Body of pancreas (tissue), 4 donors: ENCODE data around the gene PRTN3. TPM values are rescaled to one million over a fixed set of nuclear protein-coding genes. Genes with fewer than 3 reads are reported as not detected.

ENCODE experiments used
- ATAC-seq: fragments of 150-250 bp; one replicate; pipeline ENCODE4 v1.9.1; 2016
- DNase-seq, 4 donors: peaks; one replicate each; pipeline ENCODE4 v3.0.0-alpha.2; 2019
- H3K27ac ChIP-seq, 4 donors: fragments of 200-600 bp; sonication (generic); 1 replicate in 3 of 4; 2 replicates in 1 of 4; pipeline versions ENCODE4 v1.5.1 to v1.6.1; 2016 to 2019; ENCODE audit warnings: mild to moderate bottlenecking in 1 of 4, mixed read lengths in 1 of 4, moderate library complexity in 1 of 4
- H3K27me3 ChIP-seq, 2 donors: fragments of 200-600 bp; sonication (generic); one replicate each; pipeline ENCODE4 v1.6.0; 2016; ENCODE audit warnings: mild to moderate bottlenecking in 1 of 2
- H3K36me3 ChIP-seq, 2 donors: fragments of 200-600 bp; sonication (generic); replicated peaks in 1 of 2; 2 replicates each; pipeline ENCODE4 v1.5.1; 2016; ENCODE audit warnings: low read depth in 2 of 2; ENCODE audit not compliant: insufficient read depth in 1 of 2
- H3K4me1 ChIP-seq: fragments of 200-600 bp; sonication (generic); one replicate; pipeline ENCODE4 v1.6.0; 2016
- H3K4me3 ChIP-seq, 2 donors: fragments of 200-600 bp; sonication (generic); 1 replicate in 1 of 2; 2 replicates in 1 of 2; pipeline ENCODE4 v1.5.1; 2016 to 2019
- H3K9me3 ChIP-seq, 3 donors: fragments of 200-600 bp; sonication (generic); 1 replicate in 2 of 3; 2 replicates in 1 of 3; pipeline ENCODE4 v1.5.1; 2016
- CTCF ChIP-seq, 7 experiments: fragments of 450-650 bp in 4 of 7; fragments of 200-600 bp in 3 of 7; sonication (generic) in 3 of 7; IDR thresholded peaks; one replicate each; pipeline ENCODE4 v1.5.1; 2016 to 2019; ENCODE audit warnings: antibody characterized with exemption in 7 of 7
- POLR2A ChIP-seq, 3 donors: fragments of 450-650 bp; IDR thresholded peaks; one replicate each; pipeline ENCODE4 v1.6.1; 2016; ENCODE audit warnings: antibody characterized with exemption in 3 of 3, mild to moderate bottlenecking in 2 of 3
- WGBS, 2 donors: methylation state at CpG; one replicate each; pipeline ENCODE4 v1.1.5; 2017; 5-methylcytosine and 5-hydroxymethylcytosine counted together
- intact Hi-C: fragments of 100-400 bp; cut with DNase I; formaldehyde crosslinking; loops from one replicate; pipeline ENCODE4 v1.15.1; 2023
- total RNA-seq, 2 donors: library from RNA; depleted of rRNA; stranded (reverse); fragments of >200 nt; gene quantifications; one replicate each; pipeline ENCODE4 v1.1.0, GENCODE V29; 2016

Gene PRTN3
- total RNA-seq, 2 donors from 2014 or later = 0.99 TPM; not detected in 1

GRCh38 chr19:870963-871401 lies 30.2 kb downstream of the PRTN3 start:
- Histone ChIP-seq H3K4me1 (peaks cover 3% of the 10 kb centered on the region), H3K36me3 (peaks cover 2 to 8% of the 10 kb centered on the region in 2 donors), H3K27ac (no peak overlapping the region), H3K4me3 (no peak overlapping the region), H3K9me3 (no peaks in the 10 kb centered on the region), H3K27me3 (no peaks in the 10 kb centered on the region)
- intact Hi-C loops = no loop called here
- no peak for ATAC-seq
- TF ChIP-seq CTCF (IDR thresholded peaks at IDR 0.05) = no peak
- peak in 1 of 4 donors; percentile 53 for DNase-seq
- 73 to 84% methylated on average over 8 to 27 of the region's 28 CpGs for WGBS, 2 donors

- H3K4me1 ChIP-seq = peaks cover 3% of the 10 kb centered on the region
- intact Hi-C loops = no loop called here
- peaks cover 2 to 8% of the 10 kb centered on the region in 2 donors for H3K36me3 ChIP-seq
- 91 to 93% methylated on average over 15 to 18 of the region's 33 CpGs for WGBS, 2 donors
- no peaks in the 10 kb centered on the region for H3K9me3 ChIP-seq
- TF ChIP-seq CTCF (IDR thresholded peaks at IDR 0.05) (no peak), POLR2A (IDR thresholded peaks at IDR 0.05) (no peak)
- H3K4me3 ChIP-seq = no peak overlapping the region
- no peak for ATAC-seq
- no peaks in the 10 kb centered on the region for H3K27me3 ChIP-seq
- no peak for DNase-seq
- H3K27ac ChIP-seq = no peak overlapping the region
Measured at GRCh38 chr19:871446-872265, 30.9 kb downstream of the PRTN3 start.

GRCh38 chr19:872266-872951 lies 31.6 kb downstream of the PRTN3 start:
- Histone ChIP-seq H3K27me3 (no peaks in the 10 kb centered on the region), H3K4me3 (no peak overlapping the region), H3K27ac (no peak overlapping the region), H3K4me1 (peaks cover 3% of the 10 kb centered on the region), H3K9me3 (no peaks in the 10 kb centered on the region), H3K36me3 (peaks cover 4 to 8% of the 10 kb centered on the region in 2 donors)
- no peak for TF ChIP-seq POLR2A (IDR thresholded peaks at IDR 0.05)
- DNase-seq (peak in 1 of 4 donors; percentile 34), ATAC-seq (no peak)
- 87 to 88% methylated on average over 25 to 26 of the region's 27 CpGs for WGBS, 2 donors
- intact Hi-C loops = no loop called here

GRCh38 chr19:873084-873483 lies 32.3 kb downstream of the PRTN3 start:
- no peak overlapping the region for H3K4me3 ChIP-seq
- DNase-seq = no peak
- TF ChIP-seq POLR2A (IDR thresholded peaks at IDR 0.05) (no peak), CTCF (IDR thresholded peaks at IDR 0.05) (no peak)
- H3K27ac ChIP-seq = no peak overlapping the region
- H3K27me3 ChIP-seq = no peaks in the 10 kb centered on the region
- H3K9me3 ChIP-seq = no peaks in the 10 kb centered on the region
- intact Hi-C loops = no loop called here
- no peak for ATAC-seq
- peaks cover 3% of the 10 kb centered on the region for H3K4me1 ChIP-seq
- peaks cover 3 to 8% of the 10 kb centered on the region in 2 donors for H3K36me3 ChIP-seq
- WGBS, 2 donors = 84 to 95% methylated on average over 2 to 8 of the region's 13 CpGs

GRCh38 chr19:873561-874041 lies 32.8 kb downstream of the PRTN3 start:
- H3K36me3 ChIP-seq = peaks cover 2 to 8% of the 10 kb centered on the region in 2 donors

More at GRCh38 chr19:873561-874041, 32.8 kb downstream of the PRTN3 start:
- DNase-seq (no peak), ATAC-seq (no peak)
- Histone ChIP-seq H3K27ac (no peak overlapping the region), H3K9me3 (no peaks in the 10 kb centered on the region), H3K27me3 (no peaks in the 10 kb centered on the region), H3K4me3 (no peak overlapping the region), H3K4me1 (peaks cover 3% of the 10 kb centered on the region)
- WGBS, 2 donors = 94% methylated on average over 19 of the region's 22 CpGs; no CpG with 5 or more reads in 1 of the 2 donors
- intact Hi-C loops = no loop called here
- TF ChIP-seq POLR2A (IDR thresholded peaks at IDR 0.05) (no peak), CTCF (IDR thresholded peaks at IDR 0.05) (no peak)
